Neural cell (in vitro differentiated cells): ENCODE results near the gene SNX30. TPM values are rescaled to one million over a fixed set of nuclear protein-coding genes. Genes with fewer than 3 reads are reported as not detected.
A peak's percentile ranks its signal among the peaks of the same experiment; 100 is the strongest.

Experiments
- H2AFZ ChIP-seq: fragments of 200-600, 300-800 bp; sonication (generic), shearing (Covaris generic); 2 replicates; pipeline ENCODE4 v1.6.0; 2014; ENCODE audit warnings: low read depth, mild to moderate bottlenecking, antibody characterized with exemption, low read length, moderate library complexity
- H3F3A ChIP-seq: fragments of 200-600 bp; shearing (Covaris generic); 2 replicates; pipeline ENCODE4 v1.6.1; 2016; ENCODE audit warnings: mild to moderate bottlenecking, moderate library complexity, mixed read lengths, antibody characterized with exemption, low read length; ENCODE audit not compliant: insufficient read depth, poor library complexity, severe bottlenecking
- H3K27ac ChIP-seq: fragments of 200-600, 300-800 bp; sonication (generic), shearing (Covaris generic); 2 replicates; pipeline ENCODE4 v1.5.1; 2014; ENCODE audit warnings: mild to moderate bottlenecking, low read length, moderate library complexity
- H3K27me3 ChIP-seq: fragments of 300-800, 200-600 bp; sonication (generic), shearing (Covaris generic); 2 replicates; pipeline ENCODE4 v1.6.0; 2014; ENCODE audit warnings: mild to moderate bottlenecking, low read depth, low read length, moderate library complexity; ENCODE audit not compliant: insufficient read depth
- H3K36me3 ChIP-seq: fragments of 300-800, 200-600 bp; sonication (generic), shearing (Covaris generic); 2 replicates; pipeline ENCODE4 v1.5.1; 2014; ENCODE audit warnings: mild to moderate bottlenecking, antibody characterized with exemption, low read length, moderate library complexity; ENCODE audit not compliant: insufficient read depth
- H3K4me2 ChIP-seq: fragments of 300-800, 200-600 bp; sonication (generic), shearing (Covaris generic); 2 replicates; pipeline ENCODE4 v1.6.0; 2014; ENCODE audit warnings: mild to moderate bottlenecking, low read length
- H3K4me3 ChIP-seq: fragments of 300-800, 200-600 bp; sonication (generic), shearing (Covaris generic); 2 replicates; pipeline ENCODE4 v1.5.1; 2014; ENCODE audit warnings: mild to moderate bottlenecking, low read length, moderate library complexity
- H3K79me2 ChIP-seq: fragments of 200-600 bp; shearing (Covaris generic); replicated peaks from 2 replicates; pipeline ENCODE4 v1.6.0; 2014; ENCODE audit warnings: mild to moderate bottlenecking, low read length, moderate library complexity; ENCODE audit not compliant: insufficient read depth
- H3K9ac ChIP-seq: fragments of 300-800, 200-600 bp; sonication (generic), shearing (Covaris generic); 2 replicates; pipeline ENCODE4 v1.6.1; 2016; ENCODE audit warnings: mild to moderate bottlenecking, low read length, mixed read lengths
- H3K9me2 ChIP-seq: fragments of 200-600 bp; shearing (Covaris generic); 2 replicates; pipeline ENCODE4 v1.6.1; 2016; ENCODE audit warnings: mild to moderate bottlenecking, low read length, mixed read lengths; ENCODE audit not compliant: insufficient read depth
- H3K9me3 ChIP-seq: fragments of 200-600, 300-800 bp; sonication (generic), shearing (Covaris generic); 2 replicates; pipeline ENCODE4 v1.6.1; 2016; ENCODE audit warnings: mild to moderate bottlenecking, mixed run types, low read length, moderate library complexity, mixed read lengths
- H4K20me1 ChIP-seq: fragments of 200-600 bp; shearing (Covaris generic); 2 replicates; pipeline ENCODE4 v1.6.1; 2016; ENCODE audit warnings: mild to moderate bottlenecking, mixed run types; ENCODE audit not compliant: insufficient read depth
- EP300 ChIP-seq: fragments of 450-650 bp; conservative IDR thresholded peaks from 2 replicates; pipeline ENCODE4 v1.6.1; 2014; ENCODE audit warnings: antibody characterized with exemption, mild to moderate bottlenecking, moderate library complexity; ENCODE audit not compliant: poor library complexity, severe bottlenecking
- EZH2 ChIP-seq: fragments of 200-600, 300-800 bp; shearing (Covaris generic), sonication (generic); IDR thresholded peaks from 2 replicates; pipeline ENCODE4 v1.6.1; 2014; ENCODE audit warnings: antibody characterized with exemption, low read length, borderline replicate concordance, mild to moderate bottlenecking; ENCODE audit not compliant: insufficient read depth, poor library complexity, severe bottlenecking
- MXI1 ChIP-seq: fragments of 450-650 bp; conservative IDR thresholded peaks from 2 replicates; pipeline ENCODE4 v1.6.1; 2014; ENCODE audit warnings: antibody characterized with exemption, mild to moderate bottlenecking; ENCODE audit not compliant: poor library complexity, severe bottlenecking
- POLR2AphosphoS5 ChIP-seq: IDR thresholded peaks from 2 replicates; pipeline ENCODE4 v1.6.1; 2012
- RAD21 ChIP-seq: fragments of 450-650 bp; conservative IDR thresholded peaks from 2 replicates; pipeline ENCODE4 v1.6.1; 2014; ENCODE audit warnings: antibody characterized with exemption, mild to moderate bottlenecking, moderate library complexity
- SMC3 ChIP-seq: fragments of 450-650 bp; conservative IDR thresholded peaks from 2 replicates; pipeline ENCODE4 v1.6.1; 2014; ENCODE audit warnings: antibody characterized with exemption, mild to moderate bottlenecking, moderate library complexity; ENCODE audit not compliant: poor library complexity
- TAF1 ChIP-seq: IDR thresholded peaks from 2 replicates; pipeline ENCODE4 v1.6.1; 2012; ENCODE audit warnings: low read depth
- polyA plus RNA-seq: library from polyadenylated mRNA; depleted of rRNA; stranded (reverse); fragments of >200 nt; gene quantifications from 2 replicates; pipeline ENCODE4 v1.2.3, GENCODE V29; 2014
- TF ChIP-seq, protein P1 (sequence below): fragments of 450-650 bp; IDR thresholded peaks from 2 replicates; pipeline ENCODE4 v1.5.1; 2014; ENCODE audit warnings: antibody characterized with exemption, mild to moderate bottlenecking, moderate library complexity; ENCODE audit not compliant: poor library complexity, severe bottlenecking
- TF ChIP-seq, protein P2 (sequence below): IDR thresholded peaks from 2 replicates; pipeline ENCODE4 v1.6.1; 2012; ENCODE audit warnings: borderline replicate concordance

SNX30 gene
- polyA plus RNA-seq, 1 donor from 2014 or later = 30.0 TPM

DNA sequence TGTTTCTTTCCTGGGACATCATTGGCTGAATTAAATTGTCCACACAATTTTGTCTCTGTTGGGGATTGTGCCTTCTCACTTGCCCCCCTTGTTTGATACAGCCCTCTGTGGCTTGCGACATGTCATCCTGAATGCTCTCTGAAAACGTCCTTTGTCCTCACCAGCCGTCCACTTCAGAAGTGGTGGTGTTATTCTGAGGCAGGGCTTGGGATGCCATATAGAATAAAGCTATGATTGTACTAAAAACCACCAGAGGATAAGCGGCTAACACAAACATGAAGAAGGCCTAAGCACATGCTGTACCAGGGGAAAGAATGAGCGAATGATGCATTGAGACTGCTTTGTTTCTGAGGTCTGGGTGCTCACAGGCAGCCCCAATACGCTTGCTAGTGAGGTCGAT lies 3.5 kb upstream of the SNX30 start:
- no peak overlapping the region for H2AFZ ChIP-seq
- H3K27me3 ChIP-seq = no peaks in the 10 kb centered on the region
- no peaks in the 10 kb centered on the region for H3F3A ChIP-seq
- no peak overlapping the region for H3K9ac ChIP-seq
- TF ChIP-seq RAD21 (no peak), TAF1 (no peak), EP300 (no peak), SMC3 (no peak), POLR2AphosphoS5 (no peak), EZH2 (no peak), MXI1 (no peak)
- TF ChIP-seq, protein P1, sequence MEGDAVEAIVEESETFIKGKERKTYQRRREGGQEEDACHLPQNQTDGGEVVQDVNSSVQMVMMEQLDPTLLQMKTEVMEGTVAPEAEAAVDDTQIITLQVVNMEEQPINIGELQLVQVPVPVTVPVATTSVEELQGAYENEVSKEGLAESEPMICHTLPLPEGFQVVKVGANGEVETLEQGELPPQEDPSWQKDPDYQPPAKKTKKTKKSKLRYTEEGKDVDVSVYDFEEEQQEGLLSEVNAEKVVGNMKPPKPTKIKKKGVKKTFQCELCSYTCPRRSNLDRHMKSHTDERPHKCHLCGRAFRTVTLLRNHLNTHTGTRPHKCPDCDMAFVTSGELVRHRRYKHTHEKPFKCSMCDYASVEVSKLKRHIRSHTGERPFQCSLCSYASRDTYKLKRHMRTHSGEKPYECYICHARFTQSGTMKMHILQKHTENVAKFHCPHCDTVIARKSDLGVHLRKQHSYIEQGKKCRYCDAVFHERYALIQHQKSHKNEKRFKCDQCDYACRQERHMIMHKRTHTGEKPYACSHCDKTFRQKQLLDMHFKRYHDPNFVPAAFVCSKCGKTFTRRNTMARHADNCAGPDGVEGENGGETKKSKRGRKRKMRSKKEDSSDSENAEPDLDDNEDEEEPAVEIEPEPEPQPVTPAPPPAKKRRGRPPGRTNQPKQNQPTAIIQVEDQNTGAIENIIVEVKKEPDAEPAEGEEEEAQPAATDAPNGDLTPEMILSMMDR = no peak
- TF ChIP-seq, protein P2, sequence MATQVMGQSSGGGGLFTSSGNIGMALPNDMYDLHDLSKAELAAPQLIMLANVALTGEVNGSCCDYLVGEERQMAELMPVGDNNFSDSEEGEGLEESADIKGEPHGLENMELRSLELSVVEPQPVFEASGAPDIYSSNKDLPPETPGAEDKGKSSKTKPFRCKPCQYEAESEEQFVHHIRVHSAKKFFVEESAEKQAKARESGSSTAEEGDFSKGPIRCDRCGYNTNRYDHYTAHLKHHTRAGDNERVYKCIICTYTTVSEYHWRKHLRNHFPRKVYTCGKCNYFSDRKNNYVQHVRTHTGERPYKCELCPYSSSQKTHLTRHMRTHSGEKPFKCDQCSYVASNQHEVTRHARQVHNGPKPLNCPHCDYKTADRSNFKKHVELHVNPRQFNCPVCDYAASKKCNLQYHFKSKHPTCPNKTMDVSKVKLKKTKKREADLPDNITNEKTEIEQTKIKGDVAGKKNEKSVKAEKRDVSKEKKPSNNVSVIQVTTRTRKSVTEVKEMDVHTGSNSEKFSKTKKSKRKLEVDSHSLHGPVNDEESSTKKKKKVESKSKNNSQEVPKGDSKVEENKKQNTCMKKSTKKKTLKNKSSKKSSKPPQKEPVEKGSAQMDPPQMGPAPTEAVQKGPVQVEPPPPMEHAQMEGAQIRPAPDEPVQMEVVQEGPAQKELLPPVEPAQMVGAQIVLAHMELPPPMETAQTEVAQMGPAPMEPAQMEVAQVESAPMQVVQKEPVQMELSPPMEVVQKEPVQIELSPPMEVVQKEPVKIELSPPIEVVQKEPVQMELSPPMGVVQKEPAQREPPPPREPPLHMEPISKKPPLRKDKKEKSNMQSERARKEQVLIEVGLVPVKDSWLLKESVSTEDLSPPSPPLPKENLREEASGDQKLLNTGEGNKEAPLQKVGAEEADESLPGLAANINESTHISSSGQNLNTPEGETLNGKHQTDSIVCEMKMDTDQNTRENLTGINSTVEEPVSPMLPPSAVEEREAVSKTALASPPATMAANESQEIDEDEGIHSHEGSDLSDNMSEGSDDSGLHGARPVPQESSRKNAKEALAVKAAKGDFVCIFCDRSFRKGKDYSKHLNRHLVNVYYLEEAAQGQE = no peak
- H3K9me3 ChIP-seq = no peaks in the 10 kb centered on the region
- H4K20me1 ChIP-seq = no peaks in the 10 kb centered on the region
- no peak overlapping the region for H3K4me2 ChIP-seq
- no peaks in the 10 kb centered on the region for H3K36me3 ChIP-seq
- no peaks in the 10 kb centered on the region for H3K9me2 ChIP-seq
- no peak overlapping the region for H3K4me3 ChIP-seq
- peaks cover 4% of the 10 kb centered on the region for H3K79me2 ChIP-seq
- no peak overlapping the region for H3K27ac ChIP-seq

DNA sequence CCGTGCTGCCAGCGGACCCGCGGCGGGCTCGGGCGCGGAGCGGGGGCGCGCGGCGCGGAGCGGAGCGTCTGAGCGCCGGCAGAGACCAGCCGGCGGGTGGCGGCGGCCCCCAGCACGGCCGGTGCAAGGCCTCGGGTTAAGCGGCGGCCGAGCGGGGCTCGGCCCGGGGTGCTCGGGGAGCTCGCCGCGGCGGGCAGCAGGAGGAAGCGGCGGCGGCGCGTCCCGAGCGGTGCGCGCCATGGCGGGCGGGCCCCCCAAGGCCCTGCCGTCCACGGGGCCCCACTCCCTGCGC lies 150 bp downstream of the SNX30 start:
- Histone ChIP-seq H3K27ac (peak overlapping the region; percentile 64), H3K27me3 (no peaks in the 10 kb centered on the region), H3K4me2 (no peak overlapping the region), H3K9me2 (no peaks in the 10 kb centered on the region), H3F3A (no peaks in the 10 kb centered on the region), H3K9ac (peak overlapping the region; percentile 82), H4K20me1 (no peaks in the 10 kb centered on the region), H2AFZ (no peak overlapping the region), H3K79me2 (peaks cover 30% of the 10 kb centered on the region), H3K4me3 (peak overlapping the region; percentile 98), H3K36me3 (no peaks in the 10 kb centered on the region), H3K9me3 (no peaks in the 10 kb centered on the region)
- TF ChIP-seq RAD21 = no peak

DNA sequence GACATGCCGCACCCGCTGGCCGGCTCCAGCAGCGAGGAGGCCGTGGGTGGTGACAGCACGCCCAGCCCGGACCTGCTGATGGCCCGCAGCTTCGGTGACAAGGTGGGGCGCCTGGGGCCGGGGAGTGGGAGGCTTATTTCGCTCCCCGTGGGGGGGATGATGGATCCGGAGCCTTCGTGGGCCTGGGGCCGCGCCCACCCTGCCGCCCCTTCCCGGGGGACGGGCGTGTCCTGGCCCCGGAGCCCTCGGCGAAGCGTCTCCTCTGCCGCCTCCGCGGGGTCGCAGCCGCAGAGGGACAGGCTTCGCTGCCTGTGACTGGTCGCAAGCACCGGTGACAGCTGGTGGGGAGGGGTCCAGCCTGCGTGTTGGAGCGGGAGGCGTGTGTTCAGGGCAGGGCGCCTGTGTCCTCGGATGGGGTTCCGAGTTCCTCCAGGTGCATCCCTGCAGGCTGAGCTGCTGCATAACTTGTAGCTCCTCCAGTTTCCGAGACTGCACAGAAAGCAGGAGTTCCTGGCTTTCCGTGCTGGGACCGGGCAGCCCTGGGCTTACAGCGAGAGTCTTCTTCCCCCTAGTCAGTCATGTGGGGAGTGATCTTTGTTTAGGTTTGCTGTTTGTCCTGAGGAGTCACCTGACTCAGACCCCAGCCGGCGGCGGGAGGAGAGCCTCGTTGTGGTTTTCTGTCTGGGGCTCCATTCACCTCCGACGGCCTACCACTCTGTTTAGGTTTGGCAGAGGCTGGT lies 666 bp downstream of the SNX30 start:
- peak overlapping the region; percentile 64 for H3K27ac ChIP-seq
- H3K4me2 ChIP-seq = peak overlapping the region; percentile 59
- peak overlapping the region; percentile 82 for H3K9ac ChIP-seq
- TF ChIP-seq TAF1 (no peak), POLR2AphosphoS5 (peak; percentile 54), SMC3 (peak; percentile 19), RAD21 (peak; percentile 20), EZH2 (no peak), EP300 (no peak), MXI1 (peak; percentile 47)
- TF ChIP-seq, protein P1 = no peak
- TF ChIP-seq, protein P2 = no peak
- no peaks in the 10 kb centered on the region for H3K9me3 ChIP-seq
- H3K36me3 ChIP-seq = no peaks in the 10 kb centered on the region
- peak overlapping the region; percentile 88 for H2AFZ ChIP-seq
- no peaks in the 10 kb centered on the region for H3F3A ChIP-seq
- H3K27me3 ChIP-seq = no peaks in the 10 kb centered on the region
- H4K20me1 ChIP-seq = no peaks in the 10 kb centered on the region
- H3K9me2 ChIP-seq = no peaks in the 10 kb centered on the region
- peaks cover 30% of the 10 kb centered on the region for H3K79me2 ChIP-seq
- H3K4me3 ChIP-seq = peak overlapping the region; percentile 98
